ENCODE data around the gene FOXC1. TPM values are rescaled to one million over a fixed set of nuclear protein-coding genes. Genes with fewer than 3 reads are reported as not detected.

FOXC1 gene
- total and polyA plus RNA-seq, 2 donors (not counting 1 experiment from before 2014, with no cell fraction given) = 0.04 to 0.52 TPM

DNA sequence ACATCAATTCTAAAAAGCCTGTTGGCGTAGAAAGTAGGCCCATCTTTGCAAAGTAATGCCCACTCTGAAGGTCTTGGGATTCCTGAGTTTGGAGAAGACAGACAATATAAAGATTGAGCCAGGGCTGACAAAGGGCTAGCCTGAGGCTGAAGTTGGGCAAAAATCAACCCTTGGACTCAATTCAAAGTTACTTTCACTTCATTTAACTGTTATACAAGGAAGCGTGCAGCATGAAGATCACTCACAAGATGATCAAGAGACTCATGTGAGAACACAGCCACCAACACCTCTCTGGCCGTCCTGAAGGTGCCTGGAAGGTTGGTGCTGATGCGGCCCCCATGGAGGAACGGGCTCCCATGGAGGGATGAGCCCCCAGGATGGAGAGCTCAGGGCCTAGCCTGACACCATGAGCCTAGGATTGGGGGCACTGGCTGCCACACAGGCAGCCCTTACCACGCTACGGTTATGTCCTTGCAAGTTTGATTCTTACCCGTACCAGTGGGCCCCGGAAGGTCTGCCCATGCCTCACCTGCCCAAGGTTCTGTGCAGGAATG is 26.6 kb downstream of the FOXC1 start:
- no peak for ATAC-seq (ENCODE audit: low read depth)
- H3K36me3 ChIP-seq (replicated peaks in 1 of 2; ENCODE audit: control extremely low read depth in 1 of 2, control insufficient read depth in 1 of 2, extremely low read depth in 1 of 2, insufficient read depth in 2 of 2, low read length in 1 of 2) = no peaks in the 10 kb centered on the region
- Mint-ChIP-seq H3K9me3 (ENCODE audit: insufficient read depth) (no peaks in the 10 kb centered on the region), H3K27me3 (peaks cover 8% of the 10 kb centered on the region), H3K4me3 (no peak overlapping the region), H3K4me1 (peaks cover 13% of the 10 kb centered on the region), H3K27ac (no peak overlapping the region)
- H4K20me1 ChIP-seq (ENCODE audit: control insufficient read depth, insufficient read depth, low read length, poor library complexity, severe bottlenecking) = no peaks in the 10 kb centered on the region
- TF ChIP-seq, protein P1, sequence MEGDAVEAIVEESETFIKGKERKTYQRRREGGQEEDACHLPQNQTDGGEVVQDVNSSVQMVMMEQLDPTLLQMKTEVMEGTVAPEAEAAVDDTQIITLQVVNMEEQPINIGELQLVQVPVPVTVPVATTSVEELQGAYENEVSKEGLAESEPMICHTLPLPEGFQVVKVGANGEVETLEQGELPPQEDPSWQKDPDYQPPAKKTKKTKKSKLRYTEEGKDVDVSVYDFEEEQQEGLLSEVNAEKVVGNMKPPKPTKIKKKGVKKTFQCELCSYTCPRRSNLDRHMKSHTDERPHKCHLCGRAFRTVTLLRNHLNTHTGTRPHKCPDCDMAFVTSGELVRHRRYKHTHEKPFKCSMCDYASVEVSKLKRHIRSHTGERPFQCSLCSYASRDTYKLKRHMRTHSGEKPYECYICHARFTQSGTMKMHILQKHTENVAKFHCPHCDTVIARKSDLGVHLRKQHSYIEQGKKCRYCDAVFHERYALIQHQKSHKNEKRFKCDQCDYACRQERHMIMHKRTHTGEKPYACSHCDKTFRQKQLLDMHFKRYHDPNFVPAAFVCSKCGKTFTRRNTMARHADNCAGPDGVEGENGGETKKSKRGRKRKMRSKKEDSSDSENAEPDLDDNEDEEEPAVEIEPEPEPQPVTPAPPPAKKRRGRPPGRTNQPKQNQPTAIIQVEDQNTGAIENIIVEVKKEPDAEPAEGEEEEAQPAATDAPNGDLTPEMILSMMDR (IDR thresholded peaks at IDR 0.05) = no peak
- TF ChIP-seq EZH2 (IDR thresholded peaks at IDR 0.05; ENCODE audit: borderline replicate concordance, insufficient read depth, low read depth, low read length, poor library complexity, severe bottlenecking) = no peak
- H3K27me3 ChIP-seq (replicated peaks in 1 of 4; ENCODE audit: control extremely low read depth in 1 of 4, control insufficient read depth in 3 of 4, insufficient read depth in 4 of 4, low read length in 3 of 4) = peaks cover 0 to 7% (median 0%) of the 10 kb centered on the region in 4 experiments
- POLR2A ChIA-PET = no interaction called here
- no peak overlapping the region for H3K4me2 ChIP-seq (replicated peaks; ENCODE audit: low read depth, low read length, poor library complexity, severe bottlenecking)
- no peak overlapping the region for H3K9ac ChIP-seq (ENCODE audit: low read length)
- H3K4me3 ChIP-seq (ENCODE audit: control extremely low read depth in 1 of 5, extremely low read depth in 1 of 5, insufficient read depth in 1 of 5, low read depth in 2 of 5, low read length in 4 of 5) = no peak overlapping the region
- H3K4me1 ChIP-seq (ENCODE audit: control insufficient read depth in 2 of 2, insufficient read depth in 2 of 2, low read length in 2 of 2) = peaks cover 5 to 15% of the 10 kb centered on the region in 2 donors
- DNase-seq = no peak
- H3K79me2 ChIP-seq (ENCODE audit: control insufficient read depth, insufficient read depth, low read length) = no peaks in the 10 kb centered on the region
- H3K27ac ChIP-seq (ENCODE audit: low read length in 2 of 2) = no peak overlapping the region
- no peak overlapping the region for H2AFZ ChIP-seq (ENCODE audit: insufficient read depth, low read depth, low read length, poor library complexity, severe bottlenecking)
- no peaks in the 10 kb centered on the region for H3K9me3 ChIP-seq (ENCODE audit: control extremely low read depth in 1 of 3, control insufficient read depth in 2 of 3, insufficient read depth in 1 of 3, low read length in 2 of 3)
- CTCF ChIA-PET = no interaction called here
- 94% methylated on average over 9 of the region's 9 CpGs for WGBS (ENCODE audit: insufficient coverage)
- intact Hi-C loops (cut with micrococcal nuclease) = no loop called here

DNA sequence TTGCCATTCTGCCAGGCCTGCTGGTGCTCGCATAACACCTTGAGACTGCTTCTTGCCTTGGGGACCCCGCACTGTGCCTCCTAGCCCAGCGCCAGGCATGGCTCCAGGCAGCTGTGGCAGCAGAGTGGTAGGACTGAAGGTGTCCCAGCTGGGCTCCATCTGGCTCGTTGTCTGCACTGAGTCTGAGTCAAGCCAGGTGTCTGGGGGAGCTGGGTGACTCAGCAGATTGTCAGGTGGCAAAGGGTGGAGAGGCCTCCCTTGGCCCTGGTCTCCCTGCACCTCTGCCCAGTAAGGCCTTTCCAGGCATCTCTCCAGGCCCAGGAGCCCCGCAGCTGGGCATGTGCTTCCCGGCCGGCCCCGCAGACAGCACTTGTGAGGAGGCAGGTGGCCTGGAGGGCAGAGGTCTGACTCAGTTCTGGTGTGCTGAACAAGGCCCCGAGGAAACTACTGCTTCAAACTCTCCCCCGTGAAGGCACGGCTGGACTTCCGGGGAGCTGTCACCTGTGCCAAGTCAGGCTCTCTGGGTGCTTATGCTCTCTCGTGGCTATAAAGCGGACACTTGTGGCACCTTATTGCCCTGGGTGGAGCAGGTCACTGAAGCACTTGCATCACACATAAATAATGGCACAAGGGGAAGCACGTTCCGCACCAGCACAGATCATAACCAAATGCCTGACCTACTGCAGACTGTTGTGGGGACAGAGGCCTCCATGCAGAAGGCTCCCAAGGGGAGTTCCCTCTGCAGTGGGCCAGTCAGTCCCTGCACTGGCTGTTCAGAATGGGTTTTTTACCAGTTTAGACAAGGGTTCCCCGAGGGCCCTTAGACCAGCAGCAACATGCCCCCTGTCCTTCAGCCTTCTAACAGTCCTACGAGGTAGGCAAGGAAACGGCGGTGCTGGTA is 27.5 kb downstream of the FOXC1 start:
- H3K9ac ChIP-seq (ENCODE audit: low read length) = no peak overlapping the region
- Mint-ChIP-seq H3K4me3 (no peak overlapping the region), H3K27me3 (peaks cover 7% of the 10 kb centered on the region), H3K9me3 (ENCODE audit: insufficient read depth) (no peaks in the 10 kb centered on the region), H3K4me1 (peaks cover 13% of the 10 kb centered on the region), H3K27ac (no peak overlapping the region)
- H3K27me3 ChIP-seq (replicated peaks in 1 of 4; ENCODE audit: control extremely low read depth in 1 of 4, control insufficient read depth in 3 of 4, insufficient read depth in 4 of 4, low read length in 3 of 4) = peaks cover 0 to 7% (median 0%) of the 10 kb centered on the region in 4 experiments
- no peaks in the 10 kb centered on the region for H3K9me3 ChIP-seq (ENCODE audit: control extremely low read depth in 1 of 3, control insufficient read depth in 2 of 3, insufficient read depth in 1 of 3, low read length in 2 of 3)
- POLR2A ChIA-PET = no interaction called here
- no peaks in the 10 kb centered on the region for H4K20me1 ChIP-seq (ENCODE audit: control insufficient read depth, insufficient read depth, low read length, poor library complexity, severe bottlenecking)
- no peak overlapping the region for H2AFZ ChIP-seq (ENCODE audit: insufficient read depth, low read depth, low read length, poor library complexity, severe bottlenecking)
- no peak overlapping the region for H3K4me3 ChIP-seq (ENCODE audit: control extremely low read depth in 1 of 5, extremely low read depth in 1 of 5, insufficient read depth in 1 of 5, low read depth in 2 of 5, low read length in 4 of 5)
- H3K4me1 ChIP-seq (ENCODE audit: control insufficient read depth in 2 of 2, insufficient read depth in 2 of 2, low read length in 2 of 2) = peaks cover 5 to 15% of the 10 kb centered on the region in 2 donors
- no peaks in the 10 kb centered on the region for H3K79me2 ChIP-seq (ENCODE audit: control insufficient read depth, insufficient read depth, low read length)
- no peak for TF ChIP-seq EZH2 (IDR thresholded peaks at IDR 0.05; ENCODE audit: borderline replicate concordance, insufficient read depth, low read depth, low read length, poor library complexity, severe bottlenecking)
- TF ChIP-seq, protein P1 (IDR thresholded peaks at IDR 0.05) = no peak
- peak overlapping the region; percentile 14 for H3K4me2 ChIP-seq (replicated peaks; ENCODE audit: low read depth, low read length, poor library complexity, severe bottlenecking)
- 70% methylated on average over 18 of the region's 20 CpGs for WGBS (ENCODE audit: insufficient coverage)
- ATAC-seq (ENCODE audit: low read depth) (peak; percentile 71), DNase-seq (no peak)
- CTCF ChIA-PET = no interaction called here
- H3K27ac ChIP-seq (ENCODE audit: low read length in 2 of 2) = no peak overlapping the region
- no peaks in the 10 kb centered on the region for H3K36me3 ChIP-seq (replicated peaks in 1 of 2; ENCODE audit: control extremely low read depth in 1 of 2, control insufficient read depth in 1 of 2, extremely low read depth in 1 of 2, insufficient read depth in 2 of 2, low read length in 1 of 2)
- intact Hi-C loops (cut with micrococcal nuclease) = no loop called here

Measured in B cell (primary cell).